Nasal cavity respiratory epithelium epithelial cell of viscerocranial mucosa (primary cell): ENCODE data around the gene SBF2. TPM values are rescaled to one million over a fixed set of nuclear protein-coding genes. Genes with fewer than 3 reads are reported as not detected.

Source experiments
- total RNA-seq: library from RNA; depleted of rRNA; stranded (reverse); fragments of >200 nt; gene quantifications from 2 replicates; pipeline ENCODE4 v1.2.3, GENCODE V29; 2014

SBF2 gene
- total RNA-seq: 29.4 and 46.1 TPM in 2 replicates

GRCh38 chr11:10293423-10294289, at the start of gene SBF2:
TSS of gene SBF2 (minus strand) at chr11:10294219. CDS start at chr11:10294069, 150 bp downstream.

DNA sequence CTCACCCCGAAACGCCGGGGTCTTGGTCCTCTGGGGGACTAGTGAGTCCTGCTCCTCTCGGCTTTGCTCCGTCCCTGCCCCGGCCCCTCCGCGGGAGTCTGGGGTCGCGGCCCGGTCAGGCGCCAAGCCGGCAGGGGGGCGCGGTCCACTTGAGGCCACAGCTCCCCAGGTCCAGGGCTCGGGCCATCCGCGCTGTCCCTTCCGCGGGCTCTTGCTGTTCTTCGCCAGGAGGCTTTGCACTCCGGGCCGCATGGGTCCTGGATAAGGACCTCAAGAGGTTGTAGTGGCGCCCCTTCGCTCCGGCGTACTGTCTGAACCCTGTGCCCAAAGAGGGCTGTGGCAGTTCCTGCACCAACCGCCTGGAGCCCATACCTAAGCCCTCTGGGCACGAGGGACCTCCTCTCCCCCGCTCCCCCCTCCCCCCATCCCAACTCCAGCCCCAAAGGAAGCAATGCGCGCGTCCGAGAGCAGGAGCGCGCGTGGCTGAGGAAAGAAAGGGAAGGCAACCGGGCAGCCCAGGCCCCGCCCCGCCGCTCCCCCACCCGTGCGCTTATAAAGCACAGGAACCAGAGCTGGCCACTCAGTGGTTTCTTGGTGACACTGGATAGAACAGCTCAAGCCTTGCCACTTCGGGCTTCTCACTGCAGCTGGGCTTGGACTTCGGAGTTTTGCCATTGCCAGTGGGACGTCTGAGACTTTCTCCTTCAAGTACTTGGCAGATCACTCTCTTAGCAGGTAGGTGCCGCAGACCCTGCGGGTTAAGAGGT, 10.7 kb upstream of the SBF2 start, which contains the start of gene ADM:
Gene ADM (plus strand): TSS at position 579 of the 767 bp plus-strand sequence. CDS start 628 bp downstream, outside the sequence.

Other genes starting within 250 kb of the SBF2 start
- 127 and 150 TPM in 2 replicates for gene ADM, start 10.9 kb upstream of the SBF2 start, total RNA-seq
- 8.0 and 11.6 TPM in 2 replicates for gene AMPD3, start 161.0 kb upstream of the SBF2 start, total RNA-seq
- 62.7 and 98.1 TPM in 2 replicates for gene RNF141, start 247.0 kb upstream of the SBF2 start, total RNA-seq